ENCODE results near the gene RAB3GAP1. TPM values are rescaled to one million over a fixed set of nuclear protein-coding genes. Genes with fewer than 3 reads are reported as not detected.

Gene RAB3GAP1
- total RNA-seq, 1 experiment from 2014 or later: 36.8 TPM

DNA sequence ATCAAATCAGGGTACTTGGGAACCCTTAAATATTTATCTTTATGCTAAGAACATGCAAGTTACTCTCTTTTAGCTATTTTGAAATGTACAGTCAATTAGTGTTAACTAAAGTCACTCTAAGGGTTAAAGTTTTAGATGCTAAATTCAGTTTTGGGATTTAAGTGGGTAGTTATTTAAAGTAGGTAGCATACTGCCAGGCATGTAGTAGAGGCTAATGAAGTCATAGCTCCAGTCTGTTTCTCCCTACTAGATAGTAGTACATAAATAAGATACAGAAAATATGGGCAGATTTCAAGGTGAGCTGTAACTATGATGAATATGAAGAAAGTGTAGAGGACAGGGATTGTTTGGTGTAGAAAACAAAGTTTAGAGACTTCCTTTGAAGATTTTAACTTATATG lies 7.5 kb downstream of the RAB3GAP1 start:
- ChIA-PET CTCF (no interaction called here), POLR2A (ENCODE audit: unreplicated experiment) (no interaction called here)
- Histone ChIP-seq H2AFZ (no peak overlapping the region), H3K4me2 (no peak overlapping the region), H3K36me3 (ENCODE audit: low read depth) (peaks cover 16% of the 10 kb centered on the region), H3F3A (ENCODE audit: insufficient read depth, low read depth) (no peaks in the 10 kb centered on the region; the same call in 1 of the 2 replicates), H3K27ac (no peak overlapping the region), H3K79me2 (ENCODE audit: low read depth) (peaks cover 71% of the 10 kb centered on the region), H3K4me1 (replicated peaks; ENCODE audit: insufficient read depth) (peaks cover 10% of the 10 kb centered on the region; the same call in 1 of the 2 replicates), H3K27me3 (ENCODE audit: insufficient read depth, low read depth) (no peaks in the 10 kb centered on the region), H3K4me3 (no peak overlapping the region), H3K9me2 (ENCODE audit: insufficient read depth) (no peaks in the 10 kb centered on the region), H3K9me3 (ENCODE audit: insufficient read depth, low read depth) (no peaks in the 10 kb centered on the region), H4K20me1 (ENCODE audit: insufficient read depth) (0 out of 2 replicates have a peak, but pooled peaks cover 3% of the 10 kb centered on the region)
- no peak for DNase-seq
- intact Hi-C loops (cut with micrococcal nuclease; ENCODE audit: unreplicated experiment): loop anchor here (10.0 kb wide), 1 partner anchor 145 kb away; the partner anchor contains the start of gene CCNT2
- TF ChIP-seq, protein P1, sequence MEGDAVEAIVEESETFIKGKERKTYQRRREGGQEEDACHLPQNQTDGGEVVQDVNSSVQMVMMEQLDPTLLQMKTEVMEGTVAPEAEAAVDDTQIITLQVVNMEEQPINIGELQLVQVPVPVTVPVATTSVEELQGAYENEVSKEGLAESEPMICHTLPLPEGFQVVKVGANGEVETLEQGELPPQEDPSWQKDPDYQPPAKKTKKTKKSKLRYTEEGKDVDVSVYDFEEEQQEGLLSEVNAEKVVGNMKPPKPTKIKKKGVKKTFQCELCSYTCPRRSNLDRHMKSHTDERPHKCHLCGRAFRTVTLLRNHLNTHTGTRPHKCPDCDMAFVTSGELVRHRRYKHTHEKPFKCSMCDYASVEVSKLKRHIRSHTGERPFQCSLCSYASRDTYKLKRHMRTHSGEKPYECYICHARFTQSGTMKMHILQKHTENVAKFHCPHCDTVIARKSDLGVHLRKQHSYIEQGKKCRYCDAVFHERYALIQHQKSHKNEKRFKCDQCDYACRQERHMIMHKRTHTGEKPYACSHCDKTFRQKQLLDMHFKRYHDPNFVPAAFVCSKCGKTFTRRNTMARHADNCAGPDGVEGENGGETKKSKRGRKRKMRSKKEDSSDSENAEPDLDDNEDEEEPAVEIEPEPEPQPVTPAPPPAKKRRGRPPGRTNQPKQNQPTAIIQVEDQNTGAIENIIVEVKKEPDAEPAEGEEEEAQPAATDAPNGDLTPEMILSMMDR (conservative IDR thresholded peaks at IDR 0.05): no peak
- TF ChIP-seq EZH2 (IDR thresholded peaks at IDR 0.05; ENCODE audit: low read depth): no peak
- no TSS peak for BruUV-seq (replicated peaks)

- no peak overlapping the region for H2AFZ ChIP-seq
- TF ChIP-seq, protein P1 (conservative IDR thresholded peaks at IDR 0.05): no peak
- no peak for TF ChIP-seq EZH2 (IDR thresholded peaks at IDR 0.05; ENCODE audit: low read depth)
- CTCF ChIA-PET: no interaction called here
- BruUV-seq (replicated peaks): no TSS peak
- no peaks in the 10 kb centered on the region for H3K9me2 ChIP-seq (ENCODE audit: insufficient read depth)
- DNase-seq: no peak
- no peaks in the 10 kb centered on the region for H3K4me1 ChIP-seq (replicated peaks; ENCODE audit: insufficient read depth)
- no peaks in the 10 kb centered on the region for H3K9me3 ChIP-seq (ENCODE audit: insufficient read depth, low read depth)
- no peak overlapping the region for H3K27ac ChIP-seq
- H4K20me1 ChIP-seq (ENCODE audit: insufficient read depth): 0 out of 2 replicates have a peak, but pooled peaks cover 3% of the 10 kb centered on the region
- no peaks in the 10 kb centered on the region for H3K27me3 ChIP-seq (ENCODE audit: insufficient read depth, low read depth)
- intact Hi-C loops (cut with micrococcal nuclease; ENCODE audit: unreplicated experiment): no loop called here
- peaks cover 66% of the 10 kb centered on the region for H3K79me2 ChIP-seq (ENCODE audit: low read depth)
- no peak overlapping the region for H3K4me2 ChIP-seq
- no peaks in the 10 kb centered on the region; the same call in 1 of the 2 replicates for H3F3A ChIP-seq (ENCODE audit: insufficient read depth, low read depth)
- H3K36me3 ChIP-seq (ENCODE audit: low read depth): peaks cover 24% of the 10 kb centered on the region
- POLR2A ChIA-PET (ENCODE audit: unreplicated experiment): no interaction called here
- no peak overlapping the region for H3K4me3 ChIP-seq
These were observed 11.1 kb downstream of the RAB3GAP1 start for GRCh38 chr2:135063210-135063609.

GRCh38 chr2:135064149-135064548 lies 12.1 kb downstream of the RAB3GAP1 start:
- DNase-seq: no peak
- Histone ChIP-seq H3K36me3 (ENCODE audit: low read depth) (peaks cover 29% of the 10 kb centered on the region), H3K27me3 (ENCODE audit: insufficient read depth, low read depth) (no peaks in the 10 kb centered on the region), H2AFZ (no peak overlapping the region), H3K4me1 (replicated peaks; ENCODE audit: insufficient read depth) (no peaks in the 10 kb centered on the region), H3K79me2 (ENCODE audit: low read depth) (peaks cover 75% of the 10 kb centered on the region), H3K9me2 (ENCODE audit: insufficient read depth) (no peaks in the 10 kb centered on the region), H3F3A (ENCODE audit: insufficient read depth, low read depth) (no peaks in the 10 kb centered on the region; the same call in 1 of the 2 replicates), H3K4me2 (no peak overlapping the region), H4K20me1 (ENCODE audit: insufficient read depth) (0 out of 2 replicates have a peak, but pooled peaks cover 3% of the 10 kb centered on the region), H3K27ac (no peak overlapping the region), H3K9me3 (ENCODE audit: insufficient read depth, low read depth) (0 out of 2 replicates have a peak, but pooled peaks cover 3% of the 10 kb centered on the region), H3K4me3 (no peak overlapping the region)
- no TSS peak for BruUV-seq (replicated peaks)
- intact Hi-C loops (cut with micrococcal nuclease; ENCODE audit: unreplicated experiment): no loop called here
- CTCF ChIA-PET: no interaction called here
- TF ChIP-seq EZH2 (IDR thresholded peaks at IDR 0.05; ENCODE audit: low read depth): no peak
- POLR2A ChIA-PET (ENCODE audit: unreplicated experiment): no interaction called here

DNA sequence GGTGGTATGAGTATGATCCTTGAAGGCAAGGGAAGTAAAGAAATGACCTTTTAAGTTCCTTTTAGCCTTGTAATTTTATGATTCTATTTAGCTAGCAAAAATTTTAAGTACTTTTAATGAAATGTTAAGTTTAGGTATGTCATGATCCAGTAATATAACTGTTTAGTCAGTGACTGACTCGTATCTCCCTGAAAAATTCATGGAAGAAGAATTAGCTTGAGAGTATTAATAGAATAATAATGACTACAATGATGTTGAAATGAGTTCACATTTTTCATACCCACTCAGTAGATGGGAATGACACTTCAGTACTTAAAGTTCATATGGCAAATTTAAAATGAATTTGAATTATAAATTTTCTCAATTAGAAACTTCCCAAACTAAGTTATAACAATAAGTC lies 14.6 kb downstream of the RAB3GAP1 start:
- Histone ChIP-seq H3K9me3 (ENCODE audit: insufficient read depth, low read depth) (peaks cover 17% of the 10 kb centered on the region), H3K27ac (no peak overlapping the region), H3K79me2 (ENCODE audit: low read depth) (peaks cover 77% of the 10 kb centered on the region), H2AFZ (no peak overlapping the region), H3K4me2 (no peak overlapping the region), H4K20me1 (ENCODE audit: insufficient read depth) (0 out of 2 replicates have a peak, but pooled peaks cover 3% of the 10 kb centered on the region), H3K4me1 (replicated peaks; ENCODE audit: insufficient read depth) (no peaks in the 10 kb centered on the region), H3K36me3 (ENCODE audit: low read depth) (peaks cover 32% of the 10 kb centered on the region), H3K9me2 (ENCODE audit: insufficient read depth) (no peaks in the 10 kb centered on the region), H3F3A (ENCODE audit: insufficient read depth, low read depth) (no peaks in the 10 kb centered on the region), H3K4me3 (no peak overlapping the region), H3K27me3 (ENCODE audit: insufficient read depth, low read depth) (no peaks in the 10 kb centered on the region)
- intact Hi-C loops (cut with micrococcal nuclease; ENCODE audit: unreplicated experiment): no loop called here
- TF ChIP-seq EZH2 (IDR thresholded peaks at IDR 0.05; ENCODE audit: low read depth): no peak
- TF ChIP-seq, protein P1 (conservative IDR thresholded peaks at IDR 0.05): no peak
- no peak for DNase-seq
- ChIA-PET POLR2A (ENCODE audit: unreplicated experiment) (no interaction called here), CTCF (no interaction called here)
- no TSS peak for BruUV-seq (replicated peaks)
